H9 (cell line): ENCODE results near the gene MPZL3. TPM values are rescaled to one million over a fixed set of nuclear protein-coding genes. Genes with fewer than 3 reads are reported as not detected.

Source experiments
- DNase-seq: peaks from one replicate; pipeline ENCODE4 v3.0.0-alpha.2; 2017
- H2AFZ ChIP-seq: one replicate; pipeline ENCODE4 v1.6.1; 2013; ENCODE audit warnings: mild to moderate bottlenecking, low read length, control low read depth, moderate library complexity
- H2AK5ac ChIP-seq: 2 replicates; pipeline ENCODE4 v1.6.1; 2013; ENCODE audit warnings: low read length, control low read depth, mixed read lengths; ENCODE audit not compliant: insufficient read length
- H2BK120ac ChIP-seq: one replicate; pipeline ENCODE4 v1.6.1; 2013; ENCODE audit warnings: low read depth, mild to moderate bottlenecking, low read length, control low read depth, inconsistent platforms; ENCODE audit not compliant: poor library complexity, severe bottlenecking
- H2BK12ac ChIP-seq: 2 replicates; pipeline ENCODE4 v1.6.1; 2013; ENCODE audit warnings: low read length, control low read depth, mixed read lengths, low read depth; ENCODE audit not compliant: insufficient read length
- H2BK15ac ChIP-seq: 2 replicates; pipeline ENCODE4 v1.6.1; 2013; ENCODE audit warnings: low read depth, low read length, control low read depth
- H2BK20ac ChIP-seq: one replicate; pipeline ENCODE4 v1.6.1; 2013; ENCODE audit warnings: low read depth, mild to moderate bottlenecking, low read length, control low read depth, inconsistent platforms; ENCODE audit not compliant: poor library complexity, severe bottlenecking
- H2BK5ac ChIP-seq: 2 replicates; pipeline ENCODE4 v1.6.1; 2013; ENCODE audit warnings: low read length, control low read depth, mixed read lengths; ENCODE audit not compliant: insufficient read length
- H3K14ac ChIP-seq: 2 replicates; pipeline ENCODE4 v1.6.1; 2013; ENCODE audit warnings: low read length, control low read depth; ENCODE audit not compliant: insufficient read depth
- H3K18ac ChIP-seq: 2 replicates; pipeline ENCODE4 v1.6.1; 2013; ENCODE audit warnings: low read depth, mild to moderate bottlenecking, mixed read lengths, low read length, control low read depth; ENCODE audit not compliant: insufficient read length
- H3K23ac ChIP-seq: 2 replicates; pipeline ENCODE4 v1.6.1; 2013; ENCODE audit warnings: low read length, control low read depth, mixed read lengths, low read depth; ENCODE audit not compliant: insufficient read length
- H3K23me2 ChIP-seq: 2 replicates; pipeline ENCODE4 v1.6.1; 2013; ENCODE audit warnings: low read depth, mild to moderate bottlenecking, mixed read lengths, low read length, control low read depth; ENCODE audit not compliant: insufficient read length, poor library complexity, severe bottlenecking
- H3K27ac ChIP-seq: 2 replicates; pipeline ENCODE4 v1.5.1; 2013; ENCODE audit warnings: low read length, control low read depth, mixed read lengths, low read depth; ENCODE audit not compliant: insufficient read length
- H3K27me3 ChIP-seq: 2 replicates; pipeline ENCODE4 v1.6.1; 2013; ENCODE audit warnings: low read length, control low read depth, inconsistent platforms; ENCODE audit not compliant: insufficient read depth
- H3K4ac ChIP-seq: 2 replicates; pipeline ENCODE4 v1.6.1; 2013; ENCODE audit warnings: low read depth, mild to moderate bottlenecking, control low read depth, inconsistent platforms, low read length, moderate library complexity
- H3K4me1 ChIP-seq: 2 replicates; pipeline ENCODE4 v1.6.1; 2013; ENCODE audit warnings: low read length, control low read depth, inconsistent platforms; ENCODE audit not compliant: insufficient read depth
- H3K4me2 ChIP-seq: 2 replicates; pipeline ENCODE4 v1.6.1; 2013; ENCODE audit warnings: low read length, control low read depth, mixed read lengths; ENCODE audit not compliant: insufficient read length, insufficient read depth
- H3K56ac ChIP-seq: 2 replicates; pipeline ENCODE4 v1.6.1; 2013; ENCODE audit warnings: low read depth, mild to moderate bottlenecking, mixed read lengths, low read length, control low read depth; ENCODE audit not compliant: insufficient read length
- H3K79me1 ChIP-seq: 2 replicates; pipeline ENCODE4 v1.6.1; 2013; ENCODE audit warnings: low read depth, mild to moderate bottlenecking, moderate library complexity, low read length, control low read depth, inconsistent platforms; ENCODE audit not compliant: insufficient read depth, poor library complexity, severe bottlenecking
- H3K79me2 ChIP-seq: 2 replicates; pipeline ENCODE4 v1.6.1; 2013; ENCODE audit warnings: low read length, control low read depth, inconsistent platforms; ENCODE audit not compliant: insufficient read depth
- H3K9ac ChIP-seq: 2 replicates; pipeline ENCODE4 v1.6.1; 2013; ENCODE audit warnings: low read length, control low read depth, mixed read lengths; ENCODE audit not compliant: insufficient read length; ENCODE audit errors: extremely low read depth
- H3K9me3 ChIP-seq: one replicate; pipeline ENCODE4 v1.6.1; 2013; ENCODE audit warnings: low read depth, low read length, inconsistent platforms; ENCODE audit not compliant: control insufficient read depth
- H3T11ph ChIP-seq: one replicate; pipeline ENCODE4 v1.6.1; 2013; ENCODE audit warnings: mild to moderate bottlenecking, low read length, control low read depth, inconsistent platforms
- H4K20me1 ChIP-seq: one replicate; pipeline ENCODE4 v1.6.1; 2013; ENCODE audit not compliant: control insufficient read depth, insufficient read length, insufficient read depth
- H4K5ac ChIP-seq: 2 replicates; pipeline ENCODE4 v1.6.1; 2013; ENCODE audit warnings: low read depth, mild to moderate bottlenecking, mixed read lengths, low read length, control low read depth; ENCODE audit not compliant: insufficient read length
- H4K8ac ChIP-seq: replicated peaks from 2 replicates; pipeline ENCODE4 v1.6.1; 2013; ENCODE audit warnings: low read length, control low read depth, mixed read lengths, low read depth; ENCODE audit not compliant: insufficient read length
- H4K91ac ChIP-seq: 2 replicates; pipeline ENCODE4 v1.6.1; 2013; ENCODE audit warnings: low read depth, mild to moderate bottlenecking, moderate library complexity, mixed read lengths, low read length, control low read depth; ENCODE audit not compliant: insufficient read length
- H3K27ac Mint-ChIP-seq, 3 experiments: 2 replicates in 2 of 3; 3 replicates in 1 of 3; pipeline ENCODE4 v1.8.0; 2020 to 2021; ENCODE audit warnings: mixed read lengths in 3 of 3, mild to moderate bottlenecking in 1 of 3, moderate library complexity in 1 of 3
- H3K27me3 Mint-ChIP-seq: 2 replicates; pipeline ENCODE4 v1.8.0; 2021; ENCODE audit warnings: low read depth, mild to moderate bottlenecking, moderate library complexity, mixed read lengths
- H3K36me3 Mint-ChIP-seq, 3 experiments: 2 replicates in 2 of 3; 3 replicates in 1 of 3; pipeline ENCODE4 v1.8.0; 2020 to 2021; ENCODE audit warnings: low read depth in 3 of 3, mixed read lengths in 3 of 3; ENCODE audit not compliant: insufficient read depth in 1 of 3
- H3K4me1 Mint-ChIP-seq, 2 experiments: 2 replicates each; pipeline ENCODE4 v1.8.0; 2020; ENCODE audit warnings: mixed read lengths in 2 of 2
- H3K4me3 Mint-ChIP-seq, 2 experiments: 2 replicates in 1 of 2; 3 replicates in 1 of 2; pipeline ENCODE4 v1.8.0; 2020 to 2021; ENCODE audit warnings: mild to moderate bottlenecking in 2 of 2, mixed read lengths in 2 of 2, moderate library complexity in 1 of 2
- H3K9me3 Mint-ChIP-seq, 2 experiments: 2 replicates in 1 of 2; 3 replicates in 1 of 2; pipeline ENCODE4 v1.8.0; 2020; ENCODE audit warnings: mild to moderate bottlenecking in 2 of 2, mixed read lengths in 2 of 2, moderate library complexity in 1 of 2
- WGBS: extraction: QIAGEN DNeasy Blood & Tissue Kit; methylation state at CpG from one replicate; pipeline ENCODE4 v1.1.7; 2013; ENCODE audit warnings: missing lambda C conversion rate, low lambda C conversion rate, mixed read lengths; ENCODE audit not compliant: insufficient read length; ENCODE audit errors: extremely low coverage; 5-methylcytosine and 5-hydroxymethylcytosine counted together
- total RNA-seq: library from RNA; stranded (reverse); gene quantifications from 2 replicates; pipeline ENCODE4 v1.2.1, GENCODE V29; 2021
- TF ChIP-seq, protein P1 (sequence below): fragments of 200-600 bp; sonication (generic); conservative IDR thresholded peaks from 3 replicates; pipeline ENCODE4 v1.8.0; 2021; ENCODE audit warnings: antibody characterized with exemption, mild to moderate bottlenecking

The MPZL3 gene
- total RNA-seq, 1 experiment from 2014 or later: 2.6 TPM

DNA sequence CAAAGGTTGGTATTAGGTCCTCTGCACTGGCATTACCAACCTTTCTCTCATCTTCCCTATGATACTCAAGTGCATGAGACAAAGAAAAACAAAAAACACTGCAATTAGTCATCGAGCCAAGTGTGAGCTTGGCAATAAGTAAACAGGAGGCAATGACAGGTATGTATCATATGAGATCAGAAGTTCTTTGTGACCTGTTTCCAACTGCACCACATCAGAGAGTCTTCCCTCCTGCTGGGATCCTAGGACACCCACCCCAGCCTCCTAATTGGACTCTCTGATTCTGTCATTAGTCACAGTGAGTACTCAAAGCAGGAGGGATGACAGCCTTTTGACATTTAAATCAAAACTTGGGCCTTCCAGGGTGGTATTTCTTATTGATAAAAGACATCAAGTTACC lies 19.5 kb downstream of the MPZL3 start:
- Mint-ChIP-seq H3K4me1 (no peaks in the 10 kb centered on the region), H3K36me3 (no peaks in the 10 kb centered on the region)
- WGBS: no CpG with 5 or more reads among the region's 1 CpG

More for the DNA sequence above, 19.5 kb downstream of the MPZL3 start:
- Histone ChIP-seq H3K79me1 (no peaks in the 10 kb centered on the region), H2BK120ac (no peak overlapping the region), H3K56ac (no peak overlapping the region), H2AK5ac (no peak overlapping the region), H3K27me3 (no peaks in the 10 kb centered on the region), H3T11ph (no peak overlapping the region), H3K23ac (no peak overlapping the region), H3K23me2 (no peaks in the 10 kb centered on the region), H3K27ac (no peak overlapping the region), H3K4me1 (no peaks in the 10 kb centered on the region), H3K18ac (no peak overlapping the region), H2BK15ac (no peak overlapping the region), H2BK5ac (no peak overlapping the region), H2BK20ac (no peak overlapping the region), H4K91ac (no peak overlapping the region), H3K14ac (no peak overlapping the region), H3K9ac (no peak overlapping the region), H3K79me2 (no peaks in the 10 kb centered on the region), H4K20me1 (no peaks in the 10 kb centered on the region), H3K4me2 (no peak overlapping the region), H2AFZ (no peak overlapping the region), H2BK12ac (no peak overlapping the region), H3K9me3 (no peaks in the 10 kb centered on the region), H3K4ac (no peak overlapping the region), H4K5ac (no peak overlapping the region), H4K8ac (no peak overlapping the region)
- Mint-ChIP-seq H3K27ac (no peak overlapping the region), H3K4me3 (no peak overlapping the region), H3K9me3 (no peaks in the 10 kb centered on the region), H3K27me3 (peaks cover 6% of the 10 kb centered on the region)
- DNase-seq: no peak
- TF ChIP-seq, protein P1, sequence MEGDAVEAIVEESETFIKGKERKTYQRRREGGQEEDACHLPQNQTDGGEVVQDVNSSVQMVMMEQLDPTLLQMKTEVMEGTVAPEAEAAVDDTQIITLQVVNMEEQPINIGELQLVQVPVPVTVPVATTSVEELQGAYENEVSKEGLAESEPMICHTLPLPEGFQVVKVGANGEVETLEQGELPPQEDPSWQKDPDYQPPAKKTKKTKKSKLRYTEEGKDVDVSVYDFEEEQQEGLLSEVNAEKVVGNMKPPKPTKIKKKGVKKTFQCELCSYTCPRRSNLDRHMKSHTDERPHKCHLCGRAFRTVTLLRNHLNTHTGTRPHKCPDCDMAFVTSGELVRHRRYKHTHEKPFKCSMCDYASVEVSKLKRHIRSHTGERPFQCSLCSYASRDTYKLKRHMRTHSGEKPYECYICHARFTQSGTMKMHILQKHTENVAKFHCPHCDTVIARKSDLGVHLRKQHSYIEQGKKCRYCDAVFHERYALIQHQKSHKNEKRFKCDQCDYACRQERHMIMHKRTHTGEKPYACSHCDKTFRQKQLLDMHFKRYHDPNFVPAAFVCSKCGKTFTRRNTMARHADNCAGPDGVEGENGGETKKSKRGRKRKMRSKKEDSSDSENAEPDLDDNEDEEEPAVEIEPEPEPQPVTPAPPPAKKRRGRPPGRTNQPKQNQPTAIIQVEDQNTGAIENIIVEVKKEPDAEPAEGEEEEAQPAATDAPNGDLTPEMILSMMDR: no peak
